ENCODE measurements around the gene ENTPD8. TPM values are rescaled to one million over a fixed set of nuclear protein-coding genes. Genes with fewer than 3 reads are reported as not detected.
"Not testable (repeated sequence)": the region's sequence is repeated elsewhere in the genome, so short reads cannot be mapped to it uniquely, and the experiment has no call there.

Gene ENTPD8
- total RNA-seq, 4 donors from 2014 or later: 0.21 TPM; not detected in 3

GRCh38 chr9:137452761-137453642, 11.8 kb upstream of the ENTPD8 start:
- Histone ChIP-seq H3K27ac (no peak overlapping the region), H3K9me3 (no peaks in the 10 kb centered on the region), H3K36me3 (no peaks in the 10 kb centered on the region), H3K4me3 (no peak overlapping the region), H3K27me3 (no peaks in the 10 kb centered on the region), H3K4me1 (peaks cover 0 to 11% of the 10 kb centered on the region in 2 donors)
- TF ChIP-seq POLR2A (IDR thresholded peaks at IDR 0.05) (no peak), CTCF (IDR thresholded peaks at IDR 0.05) (no peak)
- intact Hi-C loops (cut with DNase I; ENCODE audit: low total_unique reads): no loop called here
- DNase-seq: peak; percentile 38 to 40

GRCh38 chr9:137452006-137452760, 11.0 kb upstream of the ENTPD8 start:
- Histone ChIP-seq H3K27ac (no peak overlapping the region), H3K9me3 (no peaks in the 10 kb centered on the region), H3K27me3 (no peaks in the 10 kb centered on the region), H3K36me3 (no peaks in the 10 kb centered on the region), H3K4me3 (no peak overlapping the region), H3K4me1 (peaks cover 0 to 10% of the 10 kb centered on the region in 2 donors)
- TF ChIP-seq POLR2A (IDR thresholded peaks at IDR 0.05): no peak
- no peak for TF ChIP-seq CTCF (IDR thresholded peaks at IDR 0.05)
- DNase-seq: peak; percentile 15 to 20
- intact Hi-C loops (cut with DNase I; ENCODE audit: low total_unique reads): no loop called here

- H3K9me3 ChIP-seq; H3K36me3 ChIP-seq; H3K27me3 ChIP-seq; H3K4me3 ChIP-seq; intact Hi-C loops (cut with DNase I; ENCODE audit: low total_unique reads); H3K27ac ChIP-seq: not testable (repeated sequence)
- peaks cover 0 to 10% of the 10 kb centered on the region in 2 donors for H3K4me1 ChIP-seq
- peak in 1 of 2 donors; percentile 10 for DNase-seq
Observed at GRCh38 chr9:137451264-137452005, 10.3 kb upstream of the ENTPD8 start.

- H3K9me3 ChIP-seq; H3K4me3 ChIP-seq; H3K27ac ChIP-seq; intact Hi-C loops (cut with DNase I; ENCODE audit: low total_unique reads); H3K27me3 ChIP-seq; H3K36me3 ChIP-seq; DNase-seq: not testable (repeated sequence)
- H3K4me1 ChIP-seq: peaks cover 0 to 10% of the 10 kb centered on the region in 2 donors
Observed at GRCh38 chr9:137450539-137451222, 9.5 kb upstream of the ENTPD8 start.

GRCh38 chr9:137449931-137450538, 8.9 kb upstream of the ENTPD8 start:
- TF ChIP-seq CTCF (IDR thresholded peaks at IDR 0.05): no peak
- no peak for TF ChIP-seq POLR2A (IDR thresholded peaks at IDR 0.05)
- Histone ChIP-seq H3K9me3 (no peaks in the 10 kb centered on the region), H3K27me3 (no peaks in the 10 kb centered on the region), H3K4me3 (no peak overlapping the region), H3K4me1 (peaks cover 0 to 6% of the 10 kb centered on the region in 2 donors), H3K36me3 (no peaks in the 10 kb centered on the region), H3K27ac (no peak overlapping the region)
- intact Hi-C loops (cut with DNase I; ENCODE audit: low total_unique reads): no loop called here
- DNase-seq: no peak

Measured in uterus (tissue), 4 donors.